Stimulated activated CD4-positive, alpha-beta T cell treated with anti-CD3 and anti-CD28 coated beads, Interleukin-4, amount 100 ng/mL, for 1 hour (primary cell): ENCODE measurements around the gene WNT6.

Experiments used
- DNase-seq: peaks from one replicate; pipeline ENCODE4 v3.0.0-alpha.2; 2020

WNT6 gene

GRCh38 chr2:218879776-218880101 lies 20.1 kb downstream of the WNT6 start:
- no peak for DNase-seq

GRCh38 chr2:218880102-218880858 lies 20.7 kb downstream of the WNT6 start, which contains the start of gene WNT10A:
WNT10A (plus strand) TSS chr2:218880852; CDS start chr2:218880996, 144 bp downstream.
- peak; percentile 76 for DNase-seq

- DNase-seq = no peak
Measured at GRCh38 chr2:218880859-218881594, 21.4 kb downstream of the WNT6 start.

- no peak for DNase-seq
Measured at GRCh38 chr2:218881744-218882460, 22.3 kb downstream of the WNT6 start.

- DNase-seq = no peak
Measured at GRCh38 chr2:218882461-218882816, 22.8 kb downstream of the WNT6 start.

GRCh38 chr2:218882866-218883366 lies 23.3 kb downstream of the WNT6 start:
- no peak for DNase-seq

GRCh38 chr2:218883491-218884490 lies 24.2 kb downstream of the WNT6 start:
- DNase-seq = peak; percentile 58

- DNase-seq = no peak
Measured at GRCh38 chr2:218884519-218884918, 24.9 kb downstream of the WNT6 start.

- DNase-seq = no peak
Measured at GRCh38 chr2:218885981-218886947, 26.7 kb downstream of the WNT6 start.

- no peak for DNase-seq
Measured at GRCh38 chr2:218887079-218887478, 27.5 kb downstream of the WNT6 start.

- no peak for DNase-seq
Measured at GRCh38 chr2:218888341-218888740, 28.7 kb downstream of the WNT6 start.

- no peak for DNase-seq
Measured at GRCh38 chr2:218889937-218890336, 30.3 kb downstream of the WNT6 start.

- DNase-seq = no peak
Measured at GRCh38 chr2:218890369-218890768, 30.8 kb downstream of the WNT6 start.

GRCh38 chr2:218891275-218892135 lies 31.9 kb downstream of the WNT6 start:
- DNase-seq = no peak

GRCh38 chr2:218892693-218893348 lies 33.2 kb downstream of the WNT6 start:
- peak; percentile 85 for DNase-seq

GRCh38 chr2:218893349-218894150 lies 33.9 kb downstream of the WNT6 start:
- DNase-seq = no peak

GRCh38 chr2:218894151-218894879 lies 34.7 kb downstream of the WNT6 start:
- DNase-seq = no peak

GRCh38 chr2:218894880-218895157 lies 35.2 kb downstream of the WNT6 start:
- DNase-seq = no peak
